Measurements from ENCODE around the gene EDC4. TPM values are rescaled to one million over a fixed set of nuclear protein-coding genes. Genes with fewer than 3 reads are reported as not detected.
A peak's percentile ranks its signal among the peaks of the same experiment; 100 is the strongest.

The EDC4 gene
- total and polyA plus RNA-seq, 2 of the 13 experiments (the other 11 are each of a cell fraction or from before 2014, with no cell fraction given), result 51.4 to 59.1 TPM

DNA sequence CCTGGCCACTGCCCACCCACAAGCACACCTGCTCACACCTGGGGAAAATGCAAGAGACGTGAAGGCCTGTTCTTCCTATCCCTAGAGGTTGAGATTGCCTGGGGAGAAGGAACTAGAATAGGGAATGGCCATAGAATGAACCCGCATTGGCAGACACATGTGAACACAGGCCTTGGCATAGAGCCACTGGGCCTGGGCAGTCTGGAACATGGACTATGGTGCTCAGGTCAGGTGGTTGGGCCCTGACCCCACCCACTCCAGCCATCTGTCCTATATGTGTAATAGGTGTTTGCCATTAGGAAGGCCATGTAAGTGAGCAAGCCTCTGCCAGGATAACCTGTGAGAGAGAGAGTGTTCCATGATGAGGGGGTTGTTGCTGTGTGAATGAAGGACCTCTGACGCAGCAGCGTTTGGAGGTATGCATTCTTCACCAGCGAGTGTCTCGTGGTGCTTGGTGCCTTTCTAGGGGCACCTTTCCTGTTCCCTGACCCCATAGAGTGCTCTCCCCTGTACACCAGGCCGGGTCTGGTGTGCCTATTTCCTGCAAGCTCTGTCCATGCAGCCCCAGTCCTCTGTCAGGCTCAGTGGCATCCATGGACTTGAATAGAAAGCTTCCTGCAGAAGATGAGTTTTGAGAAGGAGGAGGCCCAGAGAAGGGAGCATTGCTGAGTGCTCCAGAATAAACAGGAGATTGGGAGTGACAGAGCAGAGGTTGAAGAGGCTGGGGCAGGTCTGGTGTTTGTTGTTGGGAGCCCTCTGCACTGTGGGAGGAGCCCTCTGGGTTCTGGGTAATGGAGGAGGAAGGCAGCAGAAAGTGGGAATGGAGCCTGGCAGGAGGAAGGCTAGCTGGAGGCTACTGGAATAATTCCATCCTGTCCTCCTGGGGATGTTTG is 43.2 kb downstream of the EDC4 start (continued):
- no peak for TF ChIP-seq ZBTB4 (CRISPR knock-in tag; IDR thresholded peaks at IDR 0.05; ENCODE audit: borderline replicate concordance)
- TF ChIP-seq ZNF441 (CRISPR knock-in tag; IDR thresholded peaks at IDR 0.05; ENCODE audit: borderline replicate concordance), result no peak
- TF ChIP-seq, protein P1, sequence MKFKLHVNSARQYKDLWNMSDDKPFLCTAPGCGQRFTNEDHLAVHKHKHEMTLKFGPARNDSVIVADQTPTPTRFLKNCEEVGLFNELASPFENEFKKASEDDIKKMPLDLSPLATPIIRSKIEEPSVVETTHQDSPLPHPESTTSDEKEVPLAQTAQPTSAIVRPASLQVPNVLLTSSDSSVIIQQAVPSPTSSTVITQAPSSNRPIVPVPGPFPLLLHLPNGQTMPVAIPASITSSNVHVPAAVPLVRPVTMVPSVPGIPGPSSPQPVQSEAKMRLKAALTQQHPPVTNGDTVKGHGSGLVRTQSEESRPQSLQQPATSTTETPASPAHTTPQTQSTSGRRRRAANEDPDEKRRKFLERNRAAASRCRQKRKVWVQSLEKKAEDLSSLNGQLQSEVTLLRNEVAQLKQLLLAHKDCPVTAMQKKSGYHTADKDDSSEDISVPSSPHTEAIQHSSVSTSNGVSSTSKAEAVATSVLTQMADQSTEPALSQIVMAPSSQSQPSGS (CRISPR knock-in tag; IDR thresholded peaks at IDR 0.05), result no peak
- TF ChIP-seq KAT7 (CRISPR knock-in tag; IDR thresholded peaks at IDR 0.05; ENCODE audit: borderline replicate concordance), result no peak
- TF ChIP-seq SP5 (CRISPR knock-in tag; IDR thresholded peaks at IDR 0.05; ENCODE audit: borderline replicate concordance, low read depth), result peak; percentile 48; the same call in 1 of the 2 replicates
- TF ChIP-seq ELF1 (CRISPR knock-in tag; IDR thresholded peaks at IDR 0.05), result no peak
- no peak for TF ChIP-seq FUBP1 (CRISPR knock-in tag; IDR thresholded peaks at IDR 0.05; ENCODE audit: borderline replicate concordance)
- TF ChIP-seq, protein P2, sequence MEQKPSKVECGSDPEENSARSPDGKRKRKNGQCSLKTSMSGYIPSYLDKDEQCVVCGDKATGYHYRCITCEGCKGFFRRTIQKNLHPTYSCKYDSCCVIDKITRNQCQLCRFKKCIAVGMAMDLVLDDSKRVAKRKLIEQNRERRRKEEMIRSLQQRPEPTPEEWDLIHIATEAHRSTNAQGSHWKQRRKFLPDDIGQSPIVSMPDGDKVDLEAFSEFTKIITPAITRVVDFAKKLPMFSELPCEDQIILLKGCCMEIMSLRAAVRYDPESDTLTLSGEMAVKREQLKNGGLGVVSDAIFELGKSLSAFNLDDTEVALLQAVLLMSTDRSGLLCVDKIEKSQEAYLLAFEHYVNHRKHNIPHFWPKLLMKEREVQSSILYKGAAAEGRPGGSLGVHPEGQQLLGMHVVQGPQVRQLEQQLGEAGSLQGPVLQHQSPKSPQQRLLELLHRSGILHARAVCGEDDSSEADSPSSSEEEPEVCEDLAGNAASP (CRISPR knock-in tag; IDR thresholded peaks at IDR 0.05; ENCODE audit: borderline replicate concordance), result no peak
- no peak for TF ChIP-seq MED13 (CRISPR knock-in tag; IDR thresholded peaks at IDR 0.05)
- TF ChIP-seq ZNF354B (CRISPR knock-in tag; IDR thresholded peaks at IDR 0.05), result no peak
- no peak; the same call in 1 of the 2 replicates for TF ChIP-seq SOX5 (CRISPR knock-in tag; IDR thresholded peaks at IDR 0.05; ENCODE audit: borderline replicate concordance)
- no peak for TF ChIP-seq SSRP1 (CRISPR knock-in tag; IDR thresholded peaks at IDR 0.05)
- TF ChIP-seq, protein P3, sequence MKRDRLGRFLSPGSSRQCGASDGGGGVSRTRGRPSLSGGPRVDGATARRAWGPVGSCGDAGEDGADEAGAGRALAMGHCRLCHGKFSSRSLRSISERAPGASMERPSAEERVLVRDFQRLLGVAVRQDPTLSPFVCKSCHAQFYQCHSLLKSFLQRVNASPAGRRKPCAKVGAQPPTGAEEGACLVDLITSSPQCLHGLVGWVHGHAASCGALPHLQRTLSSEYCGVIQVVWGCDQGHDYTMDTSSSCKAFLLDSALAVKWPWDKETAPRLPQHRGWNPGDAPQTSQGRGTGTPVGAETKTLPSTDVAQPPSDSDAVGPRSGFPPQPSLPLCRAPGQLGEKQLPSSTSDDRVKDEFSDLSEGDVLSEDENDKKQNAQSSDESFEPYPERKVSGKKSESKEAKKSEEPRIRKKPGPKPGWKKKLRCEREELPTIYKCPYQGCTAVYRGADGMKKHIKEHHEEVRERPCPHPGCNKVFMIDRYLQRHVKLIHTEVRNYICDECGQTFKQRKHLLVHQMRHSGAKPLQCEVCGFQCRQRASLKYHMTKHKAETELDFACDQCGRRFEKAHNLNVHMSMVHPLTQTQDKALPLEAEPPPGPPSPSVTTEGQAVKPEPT (CRISPR knock-in tag; IDR thresholded peaks at IDR 0.05; ENCODE audit: low read depth), result no peak
- no peak for TF ChIP-seq WIZ (CRISPR knock-in tag; IDR thresholded peaks at IDR 0.05)
- TF ChIP-seq ARHGAP35 (CRISPR knock-in tag; IDR thresholded peaks at IDR 0.05; ENCODE audit: borderline replicate concordance), result no peak
- no peak; the same call in 1 of the 2 replicates for TF ChIP-seq ZNF598 (CRISPR knock-in tag; IDR thresholded peaks at IDR 0.05; ENCODE audit: borderline replicate concordance)
- no peak for TF ChIP-seq SCMH1 (CRISPR knock-in tag; IDR thresholded peaks at IDR 0.05; ENCODE audit: borderline replicate concordance)
- TF ChIP-seq SUZ12 (IDR thresholded peaks at IDR 0.05; ENCODE audit: low read depth, low read length), result no peak
- no peak for TF ChIP-seq ZNF160 (CRISPR knock-in tag; IDR thresholded peaks at IDR 0.05)
